Smooth muscle cell (in vitro differentiated cells): ENCODE measurements around the gene FAM20C. TPM values are rescaled to one million over a fixed set of nuclear protein-coding genes. Genes with fewer than 3 reads are reported as not detected.

ENCODE experiments used
- DNase-seq: peaks from one replicate; lab custom pipeline; 2025; ENCODE audit not compliant: unreplicated experiment; lab: John Stamatoyannopoulos, UW
- H2AFZ ChIP-seq: fragments of 200-600 bp; sonication (generic); 2 replicates; pipeline ENCODE4 v1.6.0; 2016; ENCODE audit warnings: antibody characterized with exemption, low read depth, mild to moderate bottlenecking
- H3F3A ChIP-seq: fragments of 200-600 bp; sonication (generic); 2 replicates; pipeline ENCODE4 v1.6.0; 2017; ENCODE audit warnings: antibody characterized with exemption, low read depth
- H3K27ac ChIP-seq: fragments of 200-600 bp; sonication (generic); 2 replicates; pipeline ENCODE4 v1.5.1; 2016; ENCODE audit warnings: low read depth, mild to moderate bottlenecking
- H3K27me3 ChIP-seq: fragments of 200-600 bp; sonication (generic); 2 replicates; pipeline ENCODE4 v1.6.1; 2016; ENCODE audit warnings: low read depth, mild to moderate bottlenecking
- H3K36me3 ChIP-seq: fragments of 200-600 bp; sonication (generic); 2 replicates; pipeline ENCODE4 v1.5.1; 2016; ENCODE audit warnings: low read depth
- H3K4me1 ChIP-seq: fragments of 200-600 bp; sonication (generic); 2 replicates; pipeline ENCODE4 v1.5.1; 2016; ENCODE audit warnings: low read depth
- H3K4me2 ChIP-seq: fragments of 200-600 bp; sonication (generic); 2 replicates; pipeline ENCODE4 v1.6.0; 2016; ENCODE audit warnings: mild to moderate bottlenecking
- H3K4me3 ChIP-seq: fragments of 200-600 bp; sonication (generic); 2 replicates; pipeline ENCODE4 v1.5.1; 2016; ENCODE audit warnings: mild to moderate bottlenecking
- H3K79me2 ChIP-seq: fragments of 200-600 bp; sonication (generic); 2 replicates; pipeline ENCODE4 v1.6.0; 2016; ENCODE audit warnings: low read depth, mild to moderate bottlenecking
- H3K9ac ChIP-seq: fragments of 200-600 bp; sonication (generic); 2 replicates; pipeline ENCODE4 v1.6.0; 2016; ENCODE audit warnings: low read depth
- H3K9me3 ChIP-seq: fragments of 200-600 bp; sonication (generic); replicated peaks from 2 replicates; pipeline ENCODE4 v1.5.1; 2016; ENCODE audit warnings: low read depth
- H4K20me1 ChIP-seq: fragments of 200-600 bp; sonication (generic); 2 replicates; pipeline ENCODE4 v1.6.0; 2016; ENCODE audit warnings: low read depth
- CTCF ChIP-seq: fragments of 200-600 bp; sonication (generic); IDR thresholded peaks from 2 replicates; pipeline ENCODE4 v1.5.1; 2017; ENCODE audit warnings: borderline replicate concordance, mild to moderate bottlenecking, antibody characterized with exemption; ENCODE audit not compliant: insufficient read depth, poor library complexity, severe bottlenecking
- WGBS: methylation state at CpG from one replicate; pipeline ENCODE4 v1.1.7; 2016; ENCODE audit warnings: low lambda C conversion rate; 5-methylcytosine and 5-hydroxymethylcytosine counted together
- polyA plus RNA-seq: library from polyadenylated mRNA; unstranded; fragments of >200 nt; fragmentation: Nextera tagmentation; extraction: Ambion mirVana; gene quantifications from 2 replicates; pipeline ENCODE4 v1.2.1, GENCODE V29; 2016
- total RNA-seq: library from RNA; depleted of rRNA; stranded (reverse); fragments of >200 nt; gene quantifications from 2 replicates; pipeline ENCODE4 v1.2.3, GENCODE V29; 2014

FAM20C gene
- total and polyA plus RNA-seq, 2 experiments from 2014 or later, result 5.6 to 6.2 TPM

GRCh38 chr7:252981-253380, 60.6 kb downstream of the FAM20C start:
- H3K4me1 ChIP-seq, result no peaks in the 10 kb centered on the region
- WGBS, result 98% methylated on average over 22 of the region's 22 CpGs
- H3K79me2 ChIP-seq, result no peaks in the 10 kb centered on the region
- no peak overlapping the region for H3K4me3 ChIP-seq
- no peak for TF ChIP-seq CTCF
- DNase-seq, result no peak
- H3K27me3 ChIP-seq, result no peaks in the 10 kb centered on the region
- no peak overlapping the region for H3K4me2 ChIP-seq
- no peak overlapping the region for H3K9ac ChIP-seq
- no peaks in the 10 kb centered on the region for H3K9me3 ChIP-seq
- H3K27ac ChIP-seq, result no peak overlapping the region
- no peak overlapping the region for H2AFZ ChIP-seq
- H3F3A ChIP-seq, result no peaks in the 10 kb centered on the region
- no peaks in the 10 kb centered on the region for H3K36me3 ChIP-seq
- H4K20me1 ChIP-seq, result no peaks in the 10 kb centered on the region

- no peak overlapping the region for H3K4me2 ChIP-seq
- H3K9me3 ChIP-seq, result no peaks in the 10 kb centered on the region
- no peaks in the 10 kb centered on the region for H3K4me1 ChIP-seq
- 96% methylated on average over 28 of the region's 41 CpGs for WGBS
- no peak overlapping the region for H2AFZ ChIP-seq
- no peaks in the 10 kb centered on the region for H4K20me1 ChIP-seq
- H3K9ac ChIP-seq, result no peak overlapping the region
- H3K27ac ChIP-seq, result no peak overlapping the region
- H3K27me3 ChIP-seq, result no peaks in the 10 kb centered on the region
- H3K4me3 ChIP-seq, result no peak overlapping the region
- no peak for DNase-seq
- TF ChIP-seq CTCF, result no peak
- no peaks in the 10 kb centered on the region for H3K79me2 ChIP-seq
- no peaks in the 10 kb centered on the region for H3F3A ChIP-seq
- no peaks in the 10 kb centered on the region for H3K36me3 ChIP-seq
Measured at GRCh38 chr7:253581-254336, 61.4 kb downstream of the FAM20C start.

- H4K20me1 ChIP-seq, result no peaks in the 10 kb centered on the region
- H3K4me3 ChIP-seq, result no peak overlapping the region
- no peaks in the 10 kb centered on the region for H3K27me3 ChIP-seq
- no peak overlapping the region for H2AFZ ChIP-seq
- no peaks in the 10 kb centered on the region for H3F3A ChIP-seq
- H3K27ac ChIP-seq, result no peak overlapping the region
- H3K4me2 ChIP-seq, result no peak overlapping the region
- H3K9ac ChIP-seq, result no peak overlapping the region
- H3K36me3 ChIP-seq, result no peaks in the 10 kb centered on the region
- no peak for DNase-seq
- WGBS, result 96% methylated on average over 31 of the region's 31 CpGs
- no peaks in the 10 kb centered on the region for H3K9me3 ChIP-seq
- TF ChIP-seq CTCF, result no peak
- no peaks in the 10 kb centered on the region for H3K4me1 ChIP-seq
- no peaks in the 10 kb centered on the region for H3K79me2 ChIP-seq
Measured at GRCh38 chr7:254337-255037, 62.1 kb downstream of the FAM20C start.
